Uterus (tissue), 4 donors: ENCODE results near the gene KDM6A. TPM values are rescaled to one million over a fixed set of nuclear protein-coding genes. Genes with fewer than 3 reads are reported as not detected.

ENCODE experiments used
- DNase-seq, 2 donors: peaks; one replicate each; pipeline ENCODE4 v3.0.0-alpha.2; 2019 to 2020
- H3K27ac ChIP-seq, 2 donors: fragments of 200-600 bp; sonication (generic); 1 replicate in 1 of 2; 2 replicates in 1 of 2; pipeline ENCODE4 v1.5.1; 2016 to 2018
- H3K27me3 ChIP-seq, 2 donors: fragments of 200-600 bp; sonication (generic); one replicate each; pipeline ENCODE4 v1.5.1; 2018 to 2019; ENCODE audit warnings: control low read depth in 1 of 2
- H3K36me3 ChIP-seq, 2 donors: fragments of 200-600 bp; sonication (generic); one replicate each; pipeline ENCODE4 v1.5.1; 2019; ENCODE audit warnings: control low read depth in 1 of 2
- H3K4me1 ChIP-seq, 2 donors: fragments of 200-600 bp; sonication (generic); one replicate each; pipeline ENCODE4 v1.5.1; 2018 to 2019; ENCODE audit warnings: control low read depth in 1 of 2
- H3K4me3 ChIP-seq, 2 donors: fragments of 200-600 bp; sonication (generic); 1 replicate in 1 of 2; 2 replicates in 1 of 2; pipeline ENCODE4 v1.5.1; 2018 to 2019; ENCODE audit warnings: mild to moderate bottlenecking in 1 of 2
- H3K9me3 ChIP-seq, 2 donors: fragments of 200-600 bp; sonication (generic); one replicate each; pipeline ENCODE4 v1.5.1; 2019; ENCODE audit warnings: control low read depth in 1 of 2
- POLR2A ChIP-seq, 2 donors: fragments of 450-650 bp; IDR thresholded peaks; one replicate each; pipeline ENCODE4 v1.6.1; 2016; ENCODE audit warnings: antibody characterized with exemption in 2 of 2, mild to moderate bottlenecking in 1 of 2, moderate library complexity in 1 of 2
- intact Hi-C: fragments of 100-400 bp; cut with DNase I; formaldehyde crosslinking; loops from one replicate; pipeline ENCODE4 v1.15.1; 2023; ENCODE audit warnings: low total_unique reads
- total RNA-seq, 4 donors: library from RNA; depleted of rRNA in 3 of 4; stranded (reverse); fragments of >200 nt in 3 of 4; gene quantifications; one replicate each; pipeline versions ENCODE4 v1.1.0 to v1.2.4, GENCODE V29; 2014 to 2023
- TF ChIP-seq, protein P1 (sequence below), 4 experiments: fragments of 200-600 bp in 2 of 4; fragments of 450-650 bp in 2 of 4; sonication (generic) in 2 of 4; IDR thresholded peaks; one replicate each; pipeline ENCODE4 v1.5.1; 2016 to 2019; ENCODE audit warnings: antibody characterized with exemption in 4 of 4, mild to moderate bottlenecking in 2 of 4, moderate library complexity in 1 of 4
- donor health status: DM: yes; HTN: yes; CAD: no.

KDM6A gene
- total RNA-seq, 4 donors from 2014 or later, result 26.2 to 69.0 (median 57.9) TPM

DNA sequence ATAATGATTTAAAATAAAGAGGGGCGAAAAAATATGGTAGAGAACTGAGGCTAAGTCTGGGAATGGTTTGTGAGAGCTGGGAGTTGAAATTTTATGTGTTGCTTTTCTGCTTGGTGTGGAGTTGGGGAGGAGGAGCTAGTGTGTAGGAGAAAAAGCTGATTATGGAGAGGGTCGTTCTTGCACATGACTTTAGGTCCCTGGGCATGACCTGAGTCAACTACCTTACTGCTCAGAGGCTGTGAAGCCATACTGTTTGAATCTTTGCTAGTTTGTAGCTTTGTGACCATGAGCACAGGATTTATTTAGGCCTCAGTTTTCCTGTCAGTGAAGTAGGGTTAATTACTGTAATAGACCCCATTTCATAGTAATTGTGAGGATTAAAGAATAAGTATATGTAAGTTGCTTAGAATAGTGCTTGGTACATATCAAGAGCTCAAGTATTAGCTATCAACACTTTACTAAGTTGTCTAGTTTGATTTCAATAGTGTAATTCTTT lies 78.6 kb downstream of the KDM6A start:
- Histone ChIP-seq H3K27me3 (no peaks in the 10 kb centered on the region), H3K4me3 (no peak overlapping the region), H3K9me3 (no peaks in the 10 kb centered on the region), H3K27ac (no peak overlapping the region), H3K36me3 (no peaks in the 10 kb centered on the region), H3K4me1 (no peaks in the 10 kb centered on the region)
- intact Hi-C loops, result no loop called here
- TF ChIP-seq, protein P1, sequence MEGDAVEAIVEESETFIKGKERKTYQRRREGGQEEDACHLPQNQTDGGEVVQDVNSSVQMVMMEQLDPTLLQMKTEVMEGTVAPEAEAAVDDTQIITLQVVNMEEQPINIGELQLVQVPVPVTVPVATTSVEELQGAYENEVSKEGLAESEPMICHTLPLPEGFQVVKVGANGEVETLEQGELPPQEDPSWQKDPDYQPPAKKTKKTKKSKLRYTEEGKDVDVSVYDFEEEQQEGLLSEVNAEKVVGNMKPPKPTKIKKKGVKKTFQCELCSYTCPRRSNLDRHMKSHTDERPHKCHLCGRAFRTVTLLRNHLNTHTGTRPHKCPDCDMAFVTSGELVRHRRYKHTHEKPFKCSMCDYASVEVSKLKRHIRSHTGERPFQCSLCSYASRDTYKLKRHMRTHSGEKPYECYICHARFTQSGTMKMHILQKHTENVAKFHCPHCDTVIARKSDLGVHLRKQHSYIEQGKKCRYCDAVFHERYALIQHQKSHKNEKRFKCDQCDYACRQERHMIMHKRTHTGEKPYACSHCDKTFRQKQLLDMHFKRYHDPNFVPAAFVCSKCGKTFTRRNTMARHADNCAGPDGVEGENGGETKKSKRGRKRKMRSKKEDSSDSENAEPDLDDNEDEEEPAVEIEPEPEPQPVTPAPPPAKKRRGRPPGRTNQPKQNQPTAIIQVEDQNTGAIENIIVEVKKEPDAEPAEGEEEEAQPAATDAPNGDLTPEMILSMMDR (IDR thresholded peaks at IDR 0.05), result no peak
- no peak for DNase-seq

DNA sequence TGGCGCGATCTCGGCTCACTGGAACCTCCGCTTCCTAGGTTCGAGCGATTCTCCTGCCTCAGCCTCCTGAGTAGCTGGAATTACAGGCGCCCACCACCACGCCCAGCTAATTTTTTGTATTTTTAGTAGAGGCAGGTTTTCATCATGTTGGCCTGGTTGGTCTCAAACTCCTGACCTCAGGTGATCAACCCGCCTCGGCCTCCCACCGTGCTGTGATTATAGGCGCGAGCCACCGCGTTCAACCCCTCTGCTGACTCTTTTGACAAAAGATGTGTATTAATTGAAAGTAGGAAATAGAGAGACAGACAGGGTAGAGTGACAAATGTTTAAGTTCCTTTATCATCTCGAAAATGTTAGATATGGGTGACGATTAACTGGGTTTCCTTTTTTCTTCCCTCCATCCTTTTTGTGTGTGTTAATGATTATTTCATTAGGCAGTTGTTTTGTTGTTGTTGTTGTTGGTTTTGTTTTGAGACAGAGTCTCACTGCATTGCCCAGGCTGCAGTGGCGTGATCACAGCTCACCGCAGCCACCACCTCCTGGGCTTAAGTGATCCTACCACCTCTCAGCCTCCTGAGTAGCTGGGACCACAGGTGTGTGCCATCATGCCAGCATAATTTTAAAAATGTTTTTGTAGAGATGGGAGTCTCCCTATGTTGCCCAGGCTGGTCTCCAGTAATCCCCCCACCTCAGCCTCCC lies 79.5 kb downstream of the KDM6A start:
- Histone ChIP-seq H3K27me3 (no peaks in the 10 kb centered on the region), H3K36me3 (no peaks in the 10 kb centered on the region), H3K4me3 (no peak overlapping the region), H3K4me1 (no peaks in the 10 kb centered on the region), H3K9me3 (no peaks in the 10 kb centered on the region), H3K27ac (no peak overlapping the region)
- TF ChIP-seq POLR2A (IDR thresholded peaks at IDR 0.05), result no peak
- TF ChIP-seq, protein P1 (IDR thresholded peaks at IDR 0.05), result no peak
- DNase-seq, result no peak
- intact Hi-C loops, result no loop called here

DNA sequence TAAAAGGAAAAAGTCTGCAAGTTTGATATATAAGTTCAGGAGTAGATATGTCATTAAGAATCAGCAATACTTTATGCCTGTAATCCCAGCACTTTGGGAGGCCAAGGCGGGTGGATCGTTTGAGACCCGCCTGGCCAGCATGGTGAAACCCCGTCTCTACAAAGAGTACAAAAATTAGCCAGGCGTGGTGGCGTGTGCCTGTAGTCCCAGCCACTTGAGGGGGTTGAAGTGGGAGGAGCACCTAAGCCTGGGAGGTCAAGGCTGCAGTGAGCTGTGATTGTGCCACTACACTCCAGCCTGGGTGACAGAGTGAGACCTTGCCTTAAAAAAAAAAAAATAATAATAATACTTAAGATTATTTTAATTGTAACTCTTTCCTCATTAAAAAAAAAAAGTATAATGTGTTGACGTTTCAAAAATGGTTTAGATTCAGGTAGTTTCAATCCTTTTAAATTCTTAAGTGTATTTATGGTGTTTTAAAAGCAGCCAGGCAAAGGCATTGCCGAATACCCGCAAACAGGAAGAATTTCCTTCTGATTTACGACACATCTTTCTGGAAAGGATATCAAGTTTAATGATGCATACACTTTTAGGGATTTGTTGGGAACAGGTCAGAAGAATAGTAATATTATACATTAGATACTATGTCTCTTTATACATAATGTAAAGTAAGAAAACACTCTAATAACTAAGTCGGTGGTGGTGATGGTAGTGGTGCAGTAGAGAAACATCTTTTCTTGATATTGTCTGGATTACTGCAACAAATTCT lies 80.9 kb downstream of the KDM6A start:
- H3K4me3 ChIP-seq, result no peak overlapping the region
- H3K27ac ChIP-seq, result no peak overlapping the region
- H3K4me1 ChIP-seq, result no peaks in the 10 kb centered on the region
- H3K9me3 ChIP-seq, result no peaks in the 10 kb centered on the region
- intact Hi-C loops, result no loop called here
- H3K36me3 ChIP-seq, result no peaks in the 10 kb centered on the region
- H3K27me3 ChIP-seq, result no peaks in the 10 kb centered on the region
- TF ChIP-seq, protein P1 (IDR thresholded peaks at IDR 0.05), result no peak
- no peak for TF ChIP-seq POLR2A (IDR thresholded peaks at IDR 0.05)
- no peak for DNase-seq

DNA sequence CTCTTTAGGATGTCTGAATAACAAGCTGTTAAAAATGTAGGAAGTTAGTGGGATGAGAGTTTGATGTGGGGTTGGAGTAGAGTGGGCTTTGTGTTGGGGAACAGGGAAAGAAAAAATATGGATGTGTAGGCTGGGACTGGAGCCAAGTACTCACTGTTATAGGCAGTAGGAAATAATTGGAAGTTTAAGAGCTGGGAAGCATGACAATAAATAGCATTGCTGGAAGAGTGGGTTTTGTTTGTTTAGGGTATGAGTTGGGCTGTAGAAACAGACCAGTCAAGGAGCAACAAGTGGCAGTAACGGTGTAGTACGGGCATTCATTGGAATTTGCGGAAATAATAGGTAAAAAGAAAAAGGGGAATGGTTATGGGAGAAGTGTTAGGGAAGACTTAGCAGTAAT lies 81.6 kb downstream of the KDM6A start:
- intact Hi-C loops, result no loop called here
- DNase-seq, result no peak
- TF ChIP-seq, protein P1 (IDR thresholded peaks at IDR 0.05), result no peak
- TF ChIP-seq POLR2A (IDR thresholded peaks at IDR 0.05), result no peak
- H3K4me1 ChIP-seq, result no peaks in the 10 kb centered on the region
- no peak overlapping the region for H3K4me3 ChIP-seq
- no peaks in the 10 kb centered on the region for H3K9me3 ChIP-seq
- no peak overlapping the region for H3K27ac ChIP-seq
- no peaks in the 10 kb centered on the region for H3K27me3 ChIP-seq
- no peaks in the 10 kb centered on the region for H3K36me3 ChIP-seq

DNA sequence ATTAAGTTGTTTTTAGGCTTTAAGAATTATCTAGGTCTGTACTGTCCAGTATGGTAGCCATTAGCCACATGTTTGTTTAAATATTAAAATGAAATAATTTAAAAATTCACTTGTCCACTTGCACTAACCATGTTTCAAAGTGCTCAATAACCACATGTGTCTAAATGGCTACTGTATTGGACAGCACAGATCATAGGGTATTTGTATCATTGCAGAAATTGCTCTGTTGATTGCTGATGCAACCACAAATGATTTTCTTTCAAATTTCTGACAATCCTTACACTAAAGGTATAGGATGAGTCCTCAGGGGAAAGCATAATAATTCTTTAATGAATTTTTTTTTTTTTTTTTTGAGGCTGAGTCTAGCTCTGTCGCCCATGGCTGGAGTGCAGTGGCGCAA lies 84.9 kb downstream of the KDM6A start:
- H3K36me3 ChIP-seq, result no peaks in the 10 kb centered on the region
- no peaks in the 10 kb centered on the region for H3K4me1 ChIP-seq
- no peak for DNase-seq
- H3K9me3 ChIP-seq, result no peaks in the 10 kb centered on the region
- H3K27ac ChIP-seq, result no peak overlapping the region
- no peak overlapping the region for H3K4me3 ChIP-seq
- intact Hi-C loops, result no loop called here
- no peaks in the 10 kb centered on the region for H3K27me3 ChIP-seq
- no peak for TF ChIP-seq POLR2A (IDR thresholded peaks at IDR 0.05)
- TF ChIP-seq, protein P1 (IDR thresholded peaks at IDR 0.05), result no peak
